ENCODE results near the gene SPHK1.

The SPHK1 gene

DNA sequence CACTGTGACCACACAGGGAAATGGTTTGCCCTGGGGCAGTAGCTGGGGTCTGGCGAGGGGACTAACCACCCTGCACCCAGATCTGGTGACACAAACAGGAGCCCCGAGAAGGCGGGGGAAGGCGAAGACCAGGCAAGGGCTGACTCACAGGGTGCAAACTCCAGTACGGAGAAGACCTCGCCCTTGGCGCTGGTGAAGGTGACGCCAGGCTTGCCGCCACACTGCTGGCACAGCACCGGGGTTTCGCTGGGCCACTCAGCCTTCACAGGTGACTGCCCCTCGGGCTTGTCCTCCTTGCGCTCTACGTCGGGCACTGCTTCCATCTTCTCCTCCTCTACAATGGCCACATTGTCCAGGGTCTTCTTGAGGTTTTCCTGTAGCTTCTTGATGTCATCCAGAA lies 11.6 kb downstream of the SPHK1 start:
- no peaks in the 10 kb centered on the region for H3K9me3 ChIP-seq (ENCODE audit: control insufficient read depth, low read length)
- H3K27me3 ChIP-seq (replicated peaks; ENCODE audit: control insufficient read depth, insufficient read depth, low read length, poor library complexity, severe bottlenecking), result no peaks in the 10 kb centered on the region
- peaks cover 62% of the 10 kb centered on the region for H3K36me3 ChIP-seq (ENCODE audit: control insufficient read depth, insufficient read depth, low read length)
- no peak overlapping the region for H3K27ac ChIP-seq (ENCODE audit: insufficient read depth, low read length, poor library complexity, severe bottlenecking)
- H3K4me3 ChIP-seq (ENCODE audit: insufficient read depth, low read depth, low read length, poor library complexity, severe bottlenecking), result no peak overlapping the region
- no peaks in the 10 kb centered on the region for H3K4me1 ChIP-seq (ENCODE audit: control insufficient read depth, insufficient read depth, low read length, poor library complexity, severe bottlenecking)
- no peak for DNase-seq

DNA sequence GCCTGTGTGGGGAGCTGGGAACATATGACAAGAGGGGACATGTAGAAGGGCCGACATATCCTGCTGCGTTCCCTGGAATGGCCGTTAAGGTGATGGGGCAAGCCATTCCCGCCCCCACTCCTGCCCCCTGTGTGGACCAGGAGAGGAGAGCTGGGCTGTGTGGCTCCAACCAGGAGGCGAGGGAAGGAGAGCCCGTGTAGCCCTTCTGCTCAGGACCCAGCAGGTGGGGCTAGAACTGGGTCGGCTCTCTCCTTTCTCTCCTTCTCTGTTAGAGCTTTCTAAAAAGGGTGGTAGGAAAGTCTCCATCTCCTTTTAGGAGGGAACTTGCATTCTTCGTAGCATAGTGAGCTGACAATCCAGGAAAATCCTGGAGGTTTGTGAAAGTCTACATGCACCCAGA lies 12.8 kb downstream of the SPHK1 start:
- Histone ChIP-seq H3K36me3 (ENCODE audit: control insufficient read depth, insufficient read depth, low read length) (peaks cover 67% of the 10 kb centered on the region), H3K9me3 (ENCODE audit: control insufficient read depth, low read length) (no peaks in the 10 kb centered on the region), H3K27me3 (replicated peaks; ENCODE audit: control insufficient read depth, insufficient read depth, low read length, poor library complexity, severe bottlenecking) (no peaks in the 10 kb centered on the region), H3K4me3 (ENCODE audit: insufficient read depth, low read depth, low read length, poor library complexity, severe bottlenecking) (no peak overlapping the region), H3K27ac (ENCODE audit: insufficient read depth, low read length, poor library complexity, severe bottlenecking) (no peak overlapping the region), H3K4me1 (ENCODE audit: control insufficient read depth, insufficient read depth, low read length, poor library complexity, severe bottlenecking) (no peaks in the 10 kb centered on the region)
- no peak for DNase-seq

DNA sequence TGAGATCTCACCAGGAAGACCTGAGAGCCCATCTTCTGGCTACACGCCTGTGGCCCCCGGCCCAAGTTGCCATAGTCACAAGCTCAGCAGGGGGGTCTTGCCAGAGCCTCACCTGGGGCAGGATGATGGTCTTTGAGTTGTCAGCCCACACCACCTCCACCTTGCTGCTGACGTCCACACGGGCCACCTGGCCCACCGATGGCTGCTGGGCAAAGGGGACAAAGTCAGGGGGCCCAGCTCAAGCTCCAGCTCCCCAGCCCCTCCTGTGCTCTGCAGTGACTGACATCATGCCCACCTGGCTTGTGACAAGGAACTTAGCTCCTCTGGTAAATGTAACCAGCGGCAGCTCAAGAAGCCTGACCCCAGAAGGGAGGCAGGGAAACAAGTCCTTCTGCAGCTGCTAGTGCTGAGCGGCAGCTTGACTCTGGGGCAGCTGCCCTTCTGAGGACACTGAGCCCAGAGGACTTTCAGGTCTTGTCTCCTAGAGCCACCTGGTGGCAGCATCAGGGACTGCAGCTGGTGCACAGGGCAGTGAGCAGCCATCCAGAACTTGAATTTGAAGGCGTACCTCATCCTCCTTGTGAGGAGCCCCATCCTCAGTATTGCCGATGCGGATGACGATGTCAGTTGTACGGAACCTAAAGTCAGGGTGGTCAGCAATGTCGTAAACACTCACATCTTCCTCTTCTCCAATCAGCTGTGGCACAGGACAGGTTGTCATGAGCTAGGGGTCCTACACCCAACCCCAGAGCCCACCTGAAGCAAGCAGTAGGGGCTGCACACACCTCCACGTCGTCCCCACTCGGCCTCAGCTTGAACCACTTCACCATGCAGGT lies 13.5 kb downstream of the SPHK1 start:
- H3K36me3 ChIP-seq (ENCODE audit: control insufficient read depth, insufficient read depth, low read length), result peaks cover 74% of the 10 kb centered on the region
- no peaks in the 10 kb centered on the region for H3K9me3 ChIP-seq (ENCODE audit: control insufficient read depth, low read length)
- DNase-seq, result peak; percentile 58 to 75 (median 62)
- no peaks in the 10 kb centered on the region for H3K4me1 ChIP-seq (ENCODE audit: control insufficient read depth, insufficient read depth, low read length, poor library complexity, severe bottlenecking)
- H3K4me3 ChIP-seq (ENCODE audit: insufficient read depth, low read depth, low read length, poor library complexity, severe bottlenecking), result no peak overlapping the region
- H3K27ac ChIP-seq (ENCODE audit: insufficient read depth, low read length, poor library complexity, severe bottlenecking), result no peak overlapping the region
- H3K27me3 ChIP-seq (replicated peaks; ENCODE audit: control insufficient read depth, insufficient read depth, low read length, poor library complexity, severe bottlenecking), result no peaks in the 10 kb centered on the region

DNA sequence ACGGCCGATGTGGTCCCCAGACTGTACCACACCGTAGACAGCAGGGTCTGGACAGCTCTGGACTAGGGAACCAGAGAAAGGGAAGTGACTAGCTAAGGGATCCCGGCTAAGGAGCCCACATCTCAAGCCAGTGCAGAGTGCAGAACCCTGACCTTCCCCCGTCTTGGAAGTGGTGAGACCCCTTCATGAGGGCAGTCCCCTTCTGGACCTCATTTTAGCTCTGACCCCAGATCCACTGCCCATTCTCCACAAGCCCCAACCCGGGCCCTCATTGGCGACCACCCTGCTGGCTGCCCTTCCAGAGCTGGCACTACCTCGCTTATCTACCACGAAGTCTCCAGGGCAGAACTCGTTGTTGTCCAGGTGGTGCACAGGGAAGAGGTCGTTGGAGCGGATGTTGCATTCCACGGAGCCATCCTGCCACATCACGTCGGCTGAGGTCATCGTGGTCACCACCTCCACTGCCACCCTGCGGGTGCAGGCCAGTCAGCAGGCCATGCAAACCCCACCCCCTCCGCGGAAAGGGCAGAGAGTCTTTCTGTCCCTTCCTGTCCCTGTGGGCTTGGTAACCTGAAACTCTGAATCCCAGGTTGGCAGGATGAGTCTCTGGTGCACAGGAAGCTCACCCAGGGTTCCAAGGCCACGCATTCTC lies 14.2 kb downstream of the SPHK1 start:
- DNase-seq, result no peak
- Histone ChIP-seq H3K9me3 (ENCODE audit: control insufficient read depth, low read length) (no peaks in the 10 kb centered on the region), H3K4me3 (ENCODE audit: insufficient read depth, low read depth, low read length, poor library complexity, severe bottlenecking) (no peak overlapping the region), H3K36me3 (ENCODE audit: control insufficient read depth, insufficient read depth, low read length) (peaks cover 76% of the 10 kb centered on the region), H3K4me1 (ENCODE audit: control insufficient read depth, insufficient read depth, low read length, poor library complexity, severe bottlenecking) (no peaks in the 10 kb centered on the region), H3K27ac (ENCODE audit: insufficient read depth, low read length, poor library complexity, severe bottlenecking) (no peak overlapping the region), H3K27me3 (replicated peaks; ENCODE audit: control insufficient read depth, insufficient read depth, low read length, poor library complexity, severe bottlenecking) (no peaks in the 10 kb centered on the region)

DNA sequence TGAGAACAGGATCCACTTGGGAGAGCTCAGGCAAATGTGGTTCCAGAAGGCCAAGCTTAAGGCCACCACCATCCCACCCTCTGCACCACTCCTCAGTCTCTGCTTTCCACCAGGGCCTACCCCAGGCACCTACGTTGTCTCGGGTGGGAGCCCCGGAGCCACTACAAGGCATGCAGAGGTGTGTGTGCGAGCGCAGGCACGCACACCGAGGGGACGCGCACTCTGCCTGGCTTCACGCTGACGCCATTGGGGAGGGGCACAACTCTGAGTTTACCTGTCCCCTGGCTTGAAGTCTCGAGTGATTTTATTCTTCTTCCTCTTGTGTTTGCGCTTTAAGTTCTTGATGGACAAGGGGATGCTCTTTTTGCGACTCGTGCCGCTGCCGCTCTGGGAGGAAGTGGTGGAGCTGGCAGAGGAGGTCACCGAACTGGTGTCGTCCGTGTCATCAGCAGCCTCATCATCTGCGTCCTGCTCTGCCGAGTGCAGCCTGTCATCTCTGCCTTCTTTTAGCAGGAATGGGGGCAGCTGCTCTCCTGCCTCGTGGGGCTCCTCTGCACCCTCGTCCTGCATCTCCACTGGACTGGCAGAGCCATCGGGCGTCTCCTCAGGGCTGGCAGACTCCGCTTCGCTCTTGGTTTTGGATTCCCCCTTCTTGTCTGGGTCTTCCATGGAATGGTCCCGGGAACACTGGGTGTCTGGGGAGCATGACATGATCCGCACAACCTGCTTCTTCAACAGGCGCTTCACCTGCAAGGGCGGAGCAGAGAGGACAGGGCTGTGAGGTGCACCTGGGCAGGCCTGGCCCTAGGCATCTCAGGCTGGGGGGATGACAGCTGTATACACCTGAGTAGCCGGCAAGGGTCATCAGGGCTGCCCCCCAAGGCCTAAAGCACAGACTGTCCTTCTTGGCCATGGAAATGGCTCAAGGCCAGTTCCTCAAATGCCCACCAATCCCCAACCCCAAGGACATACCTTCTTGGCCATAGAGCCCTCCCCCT lies 15.1 kb downstream of the SPHK1 start:
- no peaks in the 10 kb centered on the region for H3K4me1 ChIP-seq (ENCODE audit: control insufficient read depth, insufficient read depth, low read length, poor library complexity, severe bottlenecking)
- no peak for DNase-seq
- H3K27ac ChIP-seq (ENCODE audit: insufficient read depth, low read length, poor library complexity, severe bottlenecking), result no peak overlapping the region
- no peaks in the 10 kb centered on the region for H3K9me3 ChIP-seq (ENCODE audit: control insufficient read depth, low read length)
- no peaks in the 10 kb centered on the region for H3K27me3 ChIP-seq (replicated peaks; ENCODE audit: control insufficient read depth, insufficient read depth, low read length, poor library complexity, severe bottlenecking)
- H3K36me3 ChIP-seq (ENCODE audit: control insufficient read depth, insufficient read depth, low read length), result peaks cover 82% of the 10 kb centered on the region
- no peak overlapping the region for H3K4me3 ChIP-seq (ENCODE audit: insufficient read depth, low read depth, low read length, poor library complexity, severe bottlenecking)

DNA sequence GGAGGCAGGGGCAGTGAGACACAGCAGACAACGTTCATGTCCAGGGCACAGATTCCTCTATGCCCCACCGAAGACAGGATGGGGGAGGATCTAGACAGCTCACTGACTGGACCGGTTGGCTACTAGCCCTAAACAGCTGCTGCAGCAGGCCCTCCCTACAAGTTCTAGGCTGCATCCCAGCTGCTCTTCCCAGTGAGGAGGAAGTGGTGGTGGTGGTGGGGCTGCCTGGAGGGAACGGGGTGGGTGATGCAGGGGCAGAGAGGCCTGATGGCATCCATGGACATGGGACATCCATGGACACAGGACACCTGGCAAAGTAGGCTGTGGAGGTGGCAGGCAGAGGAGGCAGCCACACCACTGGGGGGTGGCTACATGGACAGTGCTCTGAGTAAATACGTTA lies 18.3 kb downstream of the SPHK1 start:
- no peak for DNase-seq
- H3K4me3 ChIP-seq (ENCODE audit: insufficient read depth, low read depth, low read length, poor library complexity, severe bottlenecking), result no peak overlapping the region
- H3K36me3 ChIP-seq (ENCODE audit: control insufficient read depth, insufficient read depth, low read length), result peaks cover 62% of the 10 kb centered on the region
- no peaks in the 10 kb centered on the region for H3K4me1 ChIP-seq (ENCODE audit: control insufficient read depth, insufficient read depth, low read length, poor library complexity, severe bottlenecking)
- no peaks in the 10 kb centered on the region for H3K27me3 ChIP-seq (replicated peaks; ENCODE audit: control insufficient read depth, insufficient read depth, low read length, poor library complexity, severe bottlenecking)
- no peak overlapping the region for H3K27ac ChIP-seq (ENCODE audit: insufficient read depth, low read length, poor library complexity, severe bottlenecking)
- H3K9me3 ChIP-seq (ENCODE audit: control insufficient read depth, low read length), result no peaks in the 10 kb centered on the region

DNA sequence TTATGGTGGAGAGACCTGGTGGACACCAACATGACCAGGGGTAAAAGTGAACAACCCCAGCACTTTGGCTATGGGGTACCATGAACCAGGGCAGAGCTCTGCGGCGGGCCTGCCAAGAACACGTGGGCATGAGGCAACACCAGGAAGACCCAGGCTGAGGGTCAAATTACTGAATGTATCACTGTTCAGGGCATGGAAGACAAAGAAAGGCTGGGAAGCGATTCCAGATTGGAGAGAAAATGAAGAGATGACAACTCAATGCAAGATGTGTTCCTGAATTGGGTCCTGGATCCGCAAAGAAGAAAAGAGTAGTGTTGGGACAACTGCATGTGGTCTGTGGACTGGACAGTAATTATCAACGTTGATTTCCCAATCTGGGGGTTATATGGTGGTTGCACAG lies 19.8 kb downstream of the SPHK1 start:
- no peak overlapping the region for H3K4me3 ChIP-seq (ENCODE audit: insufficient read depth, low read depth, low read length, poor library complexity, severe bottlenecking)
- H3K9me3 ChIP-seq (ENCODE audit: control insufficient read depth, low read length), result no peaks in the 10 kb centered on the region
- H3K27ac ChIP-seq (ENCODE audit: insufficient read depth, low read length, poor library complexity, severe bottlenecking), result no peak overlapping the region
- no peaks in the 10 kb centered on the region for H3K27me3 ChIP-seq (replicated peaks; ENCODE audit: control insufficient read depth, insufficient read depth, low read length, poor library complexity, severe bottlenecking)
- no peaks in the 10 kb centered on the region for H3K4me1 ChIP-seq (ENCODE audit: control insufficient read depth, insufficient read depth, low read length, poor library complexity, severe bottlenecking)
- DNase-seq, result no peak
- H3K36me3 ChIP-seq (ENCODE audit: control insufficient read depth, insufficient read depth, low read length), result peaks cover 47% of the 10 kb centered on the region

DNA sequence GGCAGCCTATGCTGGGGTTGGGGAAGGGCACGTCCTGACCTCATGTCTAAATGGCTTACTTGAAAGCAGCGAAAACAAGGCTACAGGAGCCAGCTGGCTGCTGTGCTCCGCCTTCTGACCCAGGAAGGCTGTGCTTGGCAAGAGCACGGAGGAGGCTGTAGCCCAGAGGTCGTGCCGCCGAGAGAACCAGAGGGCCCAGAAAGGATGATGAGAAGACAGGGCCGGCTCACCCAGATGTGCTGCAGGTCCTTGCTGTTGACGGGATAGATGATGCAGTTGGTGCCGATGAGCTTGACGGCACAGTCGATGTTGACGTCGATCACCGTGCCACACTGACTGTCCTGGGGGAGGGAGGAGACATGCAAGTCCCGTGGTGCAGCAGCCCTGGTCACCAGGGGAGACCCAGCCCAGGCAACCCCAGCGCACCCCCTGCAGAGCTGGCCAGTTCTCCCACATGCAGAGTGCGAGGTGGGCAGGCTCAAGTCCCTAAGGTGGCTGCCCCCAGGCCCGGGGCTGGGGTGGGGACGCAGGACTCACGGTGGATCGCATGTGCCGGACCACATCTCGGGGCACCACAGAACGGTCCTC lies 20.7 kb downstream of the SPHK1 start:
- H3K27ac ChIP-seq (ENCODE audit: insufficient read depth, low read length, poor library complexity, severe bottlenecking), result no peak overlapping the region
- H3K4me1 ChIP-seq (ENCODE audit: control insufficient read depth, insufficient read depth, low read length, poor library complexity, severe bottlenecking), result no peaks in the 10 kb centered on the region
- no peak overlapping the region for H3K4me3 ChIP-seq (ENCODE audit: insufficient read depth, low read depth, low read length, poor library complexity, severe bottlenecking)
- no peaks in the 10 kb centered on the region for H3K9me3 ChIP-seq (ENCODE audit: control insufficient read depth, low read length)
- DNase-seq, result no peak
- H3K27me3 ChIP-seq (replicated peaks; ENCODE audit: control insufficient read depth, insufficient read depth, low read length, poor library complexity, severe bottlenecking), result no peaks in the 10 kb centered on the region
- H3K36me3 ChIP-seq (ENCODE audit: control insufficient read depth, insufficient read depth, low read length), result peaks cover 39% of the 10 kb centered on the region

DNA sequence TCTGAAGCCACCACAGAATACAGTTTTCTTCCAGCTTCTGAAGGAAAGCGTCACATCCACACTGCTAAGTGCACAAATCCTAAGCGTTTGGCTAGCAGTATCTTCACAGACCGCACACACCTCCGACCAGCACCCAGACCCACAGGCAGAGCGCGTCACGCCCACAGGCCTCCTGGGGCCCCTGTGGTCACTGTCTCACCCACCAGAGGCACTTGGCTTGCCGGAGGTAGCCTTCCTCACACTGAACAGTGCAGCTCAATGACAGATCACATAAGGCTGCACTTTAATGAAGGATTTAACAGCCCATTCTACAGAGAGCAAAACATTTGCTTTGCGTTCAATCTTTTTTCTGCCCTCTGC lies 21.2 kb downstream of the SPHK1 start:
- Histone ChIP-seq H3K4me3 (ENCODE audit: insufficient read depth, low read depth, low read length, poor library complexity, severe bottlenecking) (no peak overlapping the region), H3K27ac (ENCODE audit: insufficient read depth, low read length, poor library complexity, severe bottlenecking) (no peak overlapping the region), H3K36me3 (ENCODE audit: control insufficient read depth, insufficient read depth, low read length) (peaks cover 34% of the 10 kb centered on the region), H3K27me3 (replicated peaks; ENCODE audit: control insufficient read depth, insufficient read depth, low read length, poor library complexity, severe bottlenecking) (no peaks in the 10 kb centered on the region), H3K9me3 (ENCODE audit: control insufficient read depth, low read length) (no peaks in the 10 kb centered on the region), H3K4me1 (ENCODE audit: control insufficient read depth, insufficient read depth, low read length, poor library complexity, severe bottlenecking) (no peaks in the 10 kb centered on the region)
- no peak for DNase-seq
